Body of pancreas (tissue), 4 donors: ENCODE results near the gene MESP2. TPM values are rescaled to one million over a fixed set of nuclear protein-coding genes. Genes with fewer than 3 reads are reported as not detected.

Source experiments
- ATAC-seq: fragments of 150-250 bp; one replicate; pipeline ENCODE4 v1.9.1; 2016
- DNase-seq, 4 donors: peaks; one replicate each; pipeline ENCODE4 v3.0.0-alpha.2; 2019
- H3K27ac ChIP-seq, 4 donors: fragments of 200-600 bp; sonication (generic); 1 replicate in 3 of 4; 2 replicates in 1 of 4; pipeline versions ENCODE4 v1.5.1 to v1.6.1; 2016 to 2019; ENCODE audit warnings: mild to moderate bottlenecking in 1 of 4, mixed read lengths in 1 of 4, moderate library complexity in 1 of 4
- H3K27me3 ChIP-seq, 2 donors: fragments of 200-600 bp; sonication (generic); one replicate each; pipeline ENCODE4 v1.6.0; 2016; ENCODE audit warnings: mild to moderate bottlenecking in 1 of 2
- H3K36me3 ChIP-seq, 2 donors: fragments of 200-600 bp; sonication (generic); replicated peaks in 1 of 2; 2 replicates each; pipeline ENCODE4 v1.5.1; 2016; ENCODE audit warnings: low read depth in 2 of 2; ENCODE audit not compliant: insufficient read depth in 1 of 2
- H3K4me1 ChIP-seq: fragments of 200-600 bp; sonication (generic); one replicate; pipeline ENCODE4 v1.6.0; 2016
- H3K4me3 ChIP-seq, 2 donors: fragments of 200-600 bp; sonication (generic); 1 replicate in 1 of 2; 2 replicates in 1 of 2; pipeline ENCODE4 v1.5.1; 2016 to 2019
- H3K9me3 ChIP-seq, 3 donors: fragments of 200-600 bp; sonication (generic); 1 replicate in 2 of 3; 2 replicates in 1 of 3; pipeline ENCODE4 v1.5.1; 2016
- POLR2A ChIP-seq, 3 donors: fragments of 450-650 bp; IDR thresholded peaks; one replicate each; pipeline ENCODE4 v1.6.1; 2016; ENCODE audit warnings: antibody characterized with exemption in 3 of 3, mild to moderate bottlenecking in 2 of 3
- WGBS, 2 donors: methylation state at CpG; one replicate each; pipeline ENCODE4 v1.1.5; 2017; 5-methylcytosine and 5-hydroxymethylcytosine counted together
- intact Hi-C: fragments of 100-400 bp; cut with DNase I; formaldehyde crosslinking; loops from one replicate; pipeline ENCODE4 v1.15.1; 2023
- total RNA-seq, 2 donors: library from RNA; depleted of rRNA; stranded (reverse); fragments of >200 nt; gene quantifications; one replicate each; pipeline ENCODE4 v1.1.0, GENCODE V29; 2016
- TF ChIP-seq, protein P1 (sequence below), 7 experiments: fragments of 450-650 bp in 4 of 7; fragments of 200-600 bp in 3 of 7; sonication (generic) in 3 of 7; IDR thresholded peaks; one replicate each; pipeline ENCODE4 v1.5.1; 2016 to 2019; ENCODE audit warnings: antibody characterized with exemption in 7 of 7

Gene MESP2
- total RNA-seq, 2 donors from 2014 or later: 1.8 TPM; not detected in 1

DNA sequence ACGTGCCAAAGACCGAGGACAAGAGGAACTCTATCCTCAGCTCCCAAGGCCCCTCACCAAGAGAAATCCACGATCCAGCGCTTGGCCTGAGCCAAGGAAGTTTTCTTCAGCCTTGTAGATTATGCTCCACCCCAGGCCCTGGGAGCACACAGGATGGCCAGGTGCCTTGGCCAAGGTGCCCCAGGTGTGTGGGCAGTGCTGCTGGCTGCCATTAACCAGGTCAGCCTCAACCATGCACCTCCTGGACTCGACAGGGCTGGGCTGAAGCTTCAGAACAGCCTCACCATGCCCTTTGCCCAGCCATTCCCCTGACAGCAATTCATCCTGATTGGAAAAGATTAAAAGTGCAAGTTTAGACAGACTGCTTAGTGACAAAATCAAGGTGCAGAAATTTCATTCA, 14.2 kb upstream of the MESP2 start:
- TF ChIP-seq, protein P1, sequence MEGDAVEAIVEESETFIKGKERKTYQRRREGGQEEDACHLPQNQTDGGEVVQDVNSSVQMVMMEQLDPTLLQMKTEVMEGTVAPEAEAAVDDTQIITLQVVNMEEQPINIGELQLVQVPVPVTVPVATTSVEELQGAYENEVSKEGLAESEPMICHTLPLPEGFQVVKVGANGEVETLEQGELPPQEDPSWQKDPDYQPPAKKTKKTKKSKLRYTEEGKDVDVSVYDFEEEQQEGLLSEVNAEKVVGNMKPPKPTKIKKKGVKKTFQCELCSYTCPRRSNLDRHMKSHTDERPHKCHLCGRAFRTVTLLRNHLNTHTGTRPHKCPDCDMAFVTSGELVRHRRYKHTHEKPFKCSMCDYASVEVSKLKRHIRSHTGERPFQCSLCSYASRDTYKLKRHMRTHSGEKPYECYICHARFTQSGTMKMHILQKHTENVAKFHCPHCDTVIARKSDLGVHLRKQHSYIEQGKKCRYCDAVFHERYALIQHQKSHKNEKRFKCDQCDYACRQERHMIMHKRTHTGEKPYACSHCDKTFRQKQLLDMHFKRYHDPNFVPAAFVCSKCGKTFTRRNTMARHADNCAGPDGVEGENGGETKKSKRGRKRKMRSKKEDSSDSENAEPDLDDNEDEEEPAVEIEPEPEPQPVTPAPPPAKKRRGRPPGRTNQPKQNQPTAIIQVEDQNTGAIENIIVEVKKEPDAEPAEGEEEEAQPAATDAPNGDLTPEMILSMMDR (IDR thresholded peaks at IDR 0.05): no peak
- no peak for TF ChIP-seq POLR2A (IDR thresholded peaks at IDR 0.05)
- DNase-seq (peak in 1 of 4 donors; percentile 47), ATAC-seq (no peak)
- H3K4me3 ChIP-seq: no peak overlapping the region
- H3K4me1 ChIP-seq: peaks cover 42% of the 10 kb centered on the region
- H3K27ac ChIP-seq: peak overlapping the region; percentile 70 to 88 (median 80)
- no peaks in the 10 kb centered on the region for H3K27me3 ChIP-seq
- intact Hi-C loops: loop anchor here (5.0 kb wide), 2 partner anchors 115 to 405 kb away; no protein-coding TSS in a partner anchor
- no peaks in the 10 kb centered on the region for H3K9me3 ChIP-seq
- no peaks in the 10 kb centered on the region for H3K36me3 ChIP-seq
- 56 to 65% methylated on average over 3 to 5 of the region's 5 CpGs for whole genome bisulfite sequencing, 2 donors

DNA sequence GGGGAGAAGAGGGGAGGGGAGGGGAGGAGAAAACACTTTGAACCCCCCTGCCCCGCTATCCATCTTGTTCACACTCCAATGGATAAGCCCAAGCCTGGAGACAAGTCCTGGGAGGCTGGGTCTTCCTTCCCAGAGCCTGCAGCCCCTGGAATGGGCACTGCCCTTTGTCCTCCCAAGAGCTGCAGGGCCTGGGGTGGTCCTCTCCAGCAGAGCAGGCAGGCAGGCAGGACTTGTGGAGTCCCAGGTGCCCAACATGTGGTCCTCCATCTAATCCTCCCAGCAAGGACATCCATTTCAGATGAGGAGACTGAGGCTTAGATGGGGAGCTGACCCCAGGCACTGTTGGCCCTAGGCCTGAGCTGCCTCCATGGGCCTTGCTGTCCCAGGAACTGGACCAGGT, 10.4 kb upstream of the MESP2 start:
- H3K4me1 ChIP-seq: peaks cover 65% of the 10 kb centered on the region
- intact Hi-C loops: no loop called here
- DNase-seq (no peak), ATAC-seq (no peak)
- peak overlapping the region; percentile 11 to 95 (median 92) for H3K27ac ChIP-seq
- H3K4me3 ChIP-seq: no peak overlapping the region
- H3K9me3 ChIP-seq: no peaks in the 10 kb centered on the region
- TF ChIP-seq POLR2A (IDR thresholded peaks at IDR 0.05): no peak
- TF ChIP-seq, protein P1 (IDR thresholded peaks at IDR 0.05): no peak
- no peaks in the 10 kb centered on the region for H3K36me3 ChIP-seq
- H3K27me3 ChIP-seq: no peaks in the 10 kb centered on the region
- 0 to 40% methylated on average over 1 of the region's 1 CpG for WGBS, 2 donors

DNA sequence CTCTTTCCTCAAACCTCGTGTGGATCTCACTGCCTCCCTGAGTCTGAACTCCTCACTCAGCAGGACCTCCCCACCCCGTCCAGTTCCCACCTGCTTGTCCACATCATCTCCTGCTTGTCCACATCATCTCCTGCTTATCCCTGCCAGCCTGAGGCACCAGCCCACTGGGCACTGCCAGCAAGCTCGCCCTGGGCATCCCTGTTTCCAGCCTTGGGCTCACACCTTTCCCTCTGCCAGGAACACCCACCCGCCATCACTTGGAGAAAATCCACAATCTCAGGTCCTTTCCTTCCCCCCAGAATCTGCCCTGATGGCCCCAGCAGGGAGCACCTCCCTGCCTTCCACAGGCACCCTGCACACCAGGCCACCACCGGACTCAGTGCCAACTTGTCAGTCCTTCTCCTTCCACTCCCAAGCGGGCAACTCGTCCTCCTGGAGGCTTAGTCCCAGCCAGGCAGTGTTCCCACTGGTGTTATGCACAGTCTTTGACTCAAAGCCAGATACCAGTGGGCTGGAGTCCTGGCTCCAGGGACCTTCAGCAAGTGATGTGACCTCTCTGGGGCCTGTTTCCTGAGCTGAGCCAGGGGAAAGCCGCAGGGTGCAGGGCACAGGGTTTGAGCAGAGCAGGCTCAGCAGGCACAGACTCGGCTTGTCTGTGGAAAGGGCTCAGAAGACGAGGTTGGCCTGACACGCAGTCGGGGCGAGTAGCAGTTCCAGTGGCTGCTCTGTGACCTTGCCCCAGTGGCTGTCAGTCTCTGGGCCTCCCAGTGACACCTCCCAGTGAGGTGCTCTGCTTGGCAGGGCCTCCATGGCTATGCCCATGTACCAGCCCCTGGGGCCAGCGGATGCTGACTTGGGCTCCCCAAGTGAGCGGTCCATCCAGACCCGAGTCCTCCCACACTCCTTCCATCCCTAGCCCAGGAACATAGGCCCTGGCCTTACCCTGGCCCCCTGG, 9.5 kb upstream of the MESP2 start:
- H3K27ac ChIP-seq: peak overlapping the region; percentile 90 to 99 (median 95)
- WGBS, 2 donors: 49 to 54% methylated on average over 10 to 16 of the region's 16 CpGs

DNA sequence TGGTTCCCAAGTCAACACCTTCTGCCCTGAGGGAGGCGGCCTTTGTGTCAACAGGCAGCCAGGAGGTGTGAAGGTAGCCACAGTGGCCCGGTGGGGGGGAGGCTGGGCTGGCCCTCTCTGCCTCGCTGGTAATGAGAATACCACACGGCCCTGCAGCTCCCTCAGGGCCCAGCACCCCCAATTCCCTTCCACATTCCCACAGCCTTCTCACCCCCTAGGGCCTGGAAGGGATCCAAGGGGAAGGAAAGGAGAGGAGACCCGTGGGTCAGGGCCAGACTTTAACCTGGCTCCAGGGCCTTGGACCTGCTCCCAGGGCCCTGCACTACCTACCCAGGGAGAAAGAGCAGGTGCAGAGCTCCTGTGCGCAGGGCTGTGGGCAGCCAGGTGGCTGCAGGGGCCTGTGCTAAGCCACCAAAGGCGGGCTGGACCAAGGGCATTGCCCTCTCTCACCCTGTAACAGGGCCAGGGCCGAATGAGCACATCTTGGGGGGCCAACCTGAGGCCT, 8.7 kb upstream of the MESP2 start:
- no peaks in the 10 kb centered on the region for H3K27me3 ChIP-seq
- intact Hi-C loops: no loop called here
- WGBS, 2 donors: 24% methylated on average over 8 of the region's 8 CpGs; no CpG with 5 or more reads in 1 of the 2 donors
- H3K27ac ChIP-seq: peak overlapping the region; percentile 90 to 99 (median 95)
- no peak overlapping the region for H3K4me3 ChIP-seq
- no peaks in the 10 kb centered on the region for H3K36me3 ChIP-seq
- no peaks in the 10 kb centered on the region for H3K9me3 ChIP-seq
- peak; percentile 85 for ATAC-seq
- no peak for TF ChIP-seq POLR2A (IDR thresholded peaks at IDR 0.05)
- TF ChIP-seq, protein P1 (IDR thresholded peaks at IDR 0.05): peak in 4 of 7 experiments; percentile 20 to 43 (median 32)
- peak; percentile 82 to 93 (median 92) for DNase-seq
- peaks cover 49% of the 10 kb centered on the region for H3K4me1 ChIP-seq

More for the DNA sequence above, 9.5 kb upstream of the MESP2 start:
- Histone ChIP-seq H3K27me3 (no peaks in the 10 kb centered on the region), H3K4me1 (peaks cover 55% of the 10 kb centered on the region), H3K36me3 (no peaks in the 10 kb centered on the region), H3K4me3 (no peak overlapping the region), H3K9me3 (no peaks in the 10 kb centered on the region)
- intact Hi-C loops: no loop called here
- ATAC-seq (peak; percentile 9), DNase-seq (peak; percentile 53 to 84 (median 62))
- no peak for TF ChIP-seq POLR2A (IDR thresholded peaks at IDR 0.05)
- TF ChIP-seq, protein P1 (IDR thresholded peaks at IDR 0.05): no peak
